GM10847 (cell line): ENCODE measurements around the gene SOWAHA.

Source experiments
- POLR2A ChIP-seq: IDR thresholded peaks from 2 replicates; pipeline ENCODE4 v1.6.1; 2011; ENCODE audit not compliant: insufficient read length; ENCODE audit errors: extremely low read depth

SOWAHA gene

DNA sequence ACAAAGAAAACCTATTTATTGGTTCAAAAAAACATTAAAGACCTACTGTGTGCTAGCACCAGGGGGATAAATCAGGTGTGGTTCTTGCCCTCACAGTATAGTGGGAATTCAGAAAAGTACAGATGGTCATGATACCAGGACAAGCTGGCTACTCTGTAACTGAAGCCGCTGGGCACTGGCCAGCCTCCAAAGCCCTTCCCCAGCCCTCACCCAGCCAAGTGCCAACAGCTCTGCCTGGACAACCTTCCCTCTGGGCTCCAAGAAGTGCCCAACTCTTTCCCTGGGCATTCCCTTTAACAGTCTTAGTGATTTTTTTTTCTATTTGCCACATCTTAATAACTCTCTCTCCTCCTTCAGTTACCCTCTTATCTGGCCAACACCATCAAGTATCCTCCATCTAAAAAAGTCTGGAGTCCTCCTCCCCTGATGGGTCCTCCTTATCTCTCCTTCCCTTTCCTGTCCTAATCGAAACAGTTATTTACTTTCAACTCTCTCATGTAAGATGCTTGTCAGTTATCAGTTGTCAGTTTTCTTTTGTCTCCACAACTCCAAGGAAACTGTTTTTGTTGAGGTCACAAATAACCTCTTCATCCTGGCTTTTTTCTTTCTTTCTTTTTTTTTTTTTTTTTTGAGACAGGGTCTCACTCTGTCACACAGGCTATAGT, 22.8 kb upstream of the SOWAHA start:
- TF ChIP-seq POLR2A: no peak

GRCh38 chr5:132791026-132791425, 22.1 kb upstream of the SOWAHA start:
- no peak for TF ChIP-seq POLR2A

DNA sequence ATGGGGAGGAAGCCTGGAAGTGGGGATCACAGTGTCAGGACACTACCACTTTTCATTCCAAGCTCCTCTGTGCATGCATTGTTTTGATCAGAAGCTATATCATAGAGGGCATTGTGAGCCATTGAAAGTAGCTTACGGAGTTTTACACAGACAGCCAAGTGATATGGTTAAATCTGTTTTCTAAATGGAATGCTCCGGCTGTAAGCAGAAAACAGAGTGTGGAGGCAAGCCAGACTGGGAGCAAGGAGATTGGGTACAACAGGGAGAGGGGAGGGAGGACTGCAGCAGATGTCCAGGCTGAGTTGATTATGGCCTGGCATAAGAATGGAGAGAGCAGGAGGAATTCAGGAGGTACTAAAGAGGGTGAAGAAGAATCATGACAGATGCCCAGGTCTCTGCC, 15.5 kb upstream of the SOWAHA start:
- no peak for TF ChIP-seq POLR2A

GRCh38 chr5:132799392-132799791, 13.7 kb upstream of the SOWAHA start:
- TF ChIP-seq POLR2A: no peak

DNA sequence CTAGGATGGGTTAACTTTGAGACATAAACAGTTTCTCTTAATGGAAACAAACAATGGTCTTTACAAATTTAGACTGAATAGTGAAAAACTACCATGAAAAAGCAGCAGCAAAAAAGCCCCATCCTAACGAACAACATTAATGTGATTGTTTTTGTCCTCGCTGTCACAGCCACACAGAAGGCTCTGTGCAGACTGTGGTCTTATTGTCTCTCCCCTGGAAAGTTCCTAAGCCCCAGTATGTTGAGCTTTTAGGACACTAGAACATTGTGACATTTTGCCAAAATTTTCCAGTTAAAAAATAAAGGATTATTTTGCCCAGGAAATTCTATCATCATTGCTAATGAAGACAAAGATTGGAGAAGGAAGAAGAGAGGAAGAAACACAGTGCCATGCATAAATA, 12.6 kb upstream of the SOWAHA start:
- no peak for TF ChIP-seq POLR2A

- TF ChIP-seq POLR2A: no peak
These were observed 10.9 kb upstream of the SOWAHA start for GRCh38 chr5:132802044-132802684.

GRCh38 chr5:132807163-132807838, 5.8 kb upstream of the SOWAHA start:
- no peak for TF ChIP-seq POLR2A

DNA sequence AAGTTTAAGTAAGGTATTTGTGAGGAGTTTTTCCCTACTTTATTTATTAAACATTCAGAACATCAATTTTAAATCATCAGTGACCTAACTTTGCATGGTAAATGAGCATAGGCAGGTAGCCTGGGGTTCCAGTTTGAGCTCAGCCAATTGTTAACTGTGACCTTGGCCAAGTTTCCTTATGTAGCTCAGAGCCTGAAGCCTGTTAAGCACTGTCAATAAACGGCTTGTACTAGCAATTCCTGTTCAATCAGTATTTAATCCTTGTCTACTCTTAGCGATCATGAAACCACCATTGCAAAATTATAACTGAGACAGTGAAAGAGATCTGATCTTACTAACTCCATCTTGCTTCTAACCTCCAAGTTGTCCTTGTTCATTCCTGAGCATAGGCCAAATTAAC, 4.7 kb upstream of the SOWAHA start:
- TF ChIP-seq POLR2A: no peak

DNA sequence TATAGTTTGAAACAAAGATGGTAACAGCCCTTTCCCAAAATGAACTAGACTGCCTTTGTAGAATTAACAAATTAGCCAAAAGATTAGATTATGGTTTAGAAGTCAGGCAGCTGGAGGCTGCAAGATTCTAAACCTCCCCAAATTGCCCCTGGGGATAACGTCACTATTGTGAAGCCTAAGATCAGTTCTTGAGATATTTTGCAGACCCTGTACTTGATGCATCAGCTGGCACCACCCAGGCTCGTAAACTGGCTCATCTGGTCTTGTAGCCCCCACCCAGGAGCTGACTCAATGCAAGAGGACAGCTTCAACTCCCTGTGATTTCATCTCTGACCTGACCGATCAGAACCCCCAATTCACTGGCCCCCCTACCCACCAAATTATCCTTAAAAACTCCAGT, 4.2 kb upstream of the SOWAHA start:
- TF ChIP-seq POLR2A: no peak

GRCh38 chr5:132810605-132811004, 2.5 kb upstream of the SOWAHA start:
- no peak for TF ChIP-seq POLR2A

DNA sequence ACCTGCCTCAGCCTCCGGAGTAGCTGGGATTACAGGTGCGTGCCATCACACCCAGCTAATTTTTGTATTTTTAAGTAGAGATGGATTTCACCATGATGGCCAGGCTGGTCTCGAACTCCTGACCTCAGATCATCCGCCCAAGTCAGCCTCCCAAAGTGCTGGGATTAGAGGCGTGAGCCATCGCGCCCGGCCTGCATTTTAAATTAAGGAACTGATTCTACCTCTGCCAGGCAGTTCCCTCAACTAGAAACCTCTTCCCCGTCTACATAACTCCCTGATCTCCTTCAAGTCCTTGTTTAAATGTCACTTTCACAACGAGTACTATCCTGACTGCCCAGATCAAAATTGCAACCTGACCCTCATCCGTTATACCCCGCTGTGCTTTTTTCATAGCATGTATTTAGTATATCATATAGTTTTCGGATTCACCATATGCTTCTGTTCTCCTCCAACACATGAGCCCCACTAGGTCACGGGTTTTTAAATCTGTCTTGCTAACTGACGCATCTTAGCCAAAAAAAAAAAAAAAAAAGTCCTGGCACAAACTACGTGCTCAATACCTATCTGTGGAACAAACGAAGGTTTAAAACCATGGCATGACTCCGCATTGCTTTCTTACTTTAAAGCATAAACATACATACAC, 858 bp upstream of the SOWAHA start:
- TF ChIP-seq POLR2A: no peak

GRCh38 chr5:132813599-132814502, 749 bp downstream of the SOWAHA start:
- TF ChIP-seq POLR2A: no peak

DNA sequence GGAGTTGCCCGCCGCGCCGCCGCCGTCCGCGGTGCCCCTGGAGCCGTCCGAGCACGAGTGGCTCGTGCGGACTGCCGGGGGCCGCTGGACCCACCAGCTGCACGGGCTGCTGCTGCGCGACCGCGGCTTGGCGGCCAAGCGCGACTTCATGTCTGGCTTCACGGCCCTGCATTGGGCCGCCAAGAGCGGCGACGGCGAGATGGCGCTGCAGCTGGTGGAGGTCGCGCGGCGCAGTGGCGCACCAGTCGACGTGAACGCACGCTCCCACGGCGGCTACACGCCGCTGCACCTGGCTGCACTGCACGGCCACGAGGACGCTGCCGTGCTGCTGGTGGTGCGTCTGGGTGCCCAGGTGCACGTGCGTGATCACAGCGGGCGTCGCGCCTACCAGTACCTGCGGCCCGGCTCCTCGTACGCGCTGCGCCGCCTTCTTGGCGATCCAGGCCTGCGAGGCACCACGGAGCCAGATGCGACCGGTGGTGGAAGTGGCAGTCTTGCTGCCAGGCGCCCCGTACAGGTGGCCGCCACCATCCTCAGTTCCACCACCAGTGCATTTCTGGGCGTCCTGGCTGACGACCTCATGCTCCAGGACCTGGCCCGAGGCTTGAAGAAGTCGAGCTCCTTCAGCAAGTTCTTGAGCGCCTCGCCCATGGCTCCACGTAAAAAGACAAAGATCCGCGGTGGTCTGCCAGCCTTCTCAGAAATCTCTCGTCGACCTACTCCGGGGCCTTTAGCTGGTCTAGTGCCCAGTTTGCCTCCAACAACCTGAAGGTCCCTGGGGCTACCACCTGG, 1.6 kb downstream of the SOWAHA start:
- no peak for TF ChIP-seq POLR2A

DNA sequence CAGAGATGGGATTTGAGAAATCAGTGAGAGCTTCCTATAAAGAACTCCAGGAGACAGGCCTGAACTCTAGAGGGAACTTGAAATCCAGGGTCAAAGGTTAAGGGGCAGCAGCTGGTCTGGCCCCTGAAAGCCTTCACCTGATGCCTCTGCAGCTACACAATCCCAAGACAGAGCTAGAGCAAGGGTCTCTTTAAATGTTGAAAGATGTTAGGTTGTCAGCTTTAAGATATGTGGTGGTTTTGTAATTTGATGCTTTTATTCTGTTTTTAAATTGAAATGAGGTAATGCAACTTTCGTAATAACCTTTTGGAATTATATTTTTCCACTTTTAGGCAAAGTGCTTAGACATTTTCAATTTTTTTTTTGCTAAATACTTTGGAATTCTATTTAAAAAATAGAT, 2.4 kb downstream of the SOWAHA start:
- TF ChIP-seq POLR2A: no peak
